Lower leg skin (tissue), 3 donors: ENCODE data around the gene HSD17B2.

Source experiments
- POLR2A ChIP-seq, 2 donors: fragments of 450-650 bp; IDR thresholded peaks; one replicate each; pipeline ENCODE4 v1.6.1; 2016 to 2017; ENCODE audit warnings: antibody characterized with exemption in 2 of 2, mild to moderate bottlenecking in 1 of 2, moderate library complexity in 1 of 2
- TF ChIP-seq, protein P1 (sequence below), 3 donors: fragments of 450-650 bp; IDR thresholded peaks; one replicate each; pipeline ENCODE4 v1.5.1; 2016; ENCODE audit warnings: antibody characterized with exemption in 3 of 3, mild to moderate bottlenecking in 3 of 3, moderate library complexity in 2 of 3

DNA sequence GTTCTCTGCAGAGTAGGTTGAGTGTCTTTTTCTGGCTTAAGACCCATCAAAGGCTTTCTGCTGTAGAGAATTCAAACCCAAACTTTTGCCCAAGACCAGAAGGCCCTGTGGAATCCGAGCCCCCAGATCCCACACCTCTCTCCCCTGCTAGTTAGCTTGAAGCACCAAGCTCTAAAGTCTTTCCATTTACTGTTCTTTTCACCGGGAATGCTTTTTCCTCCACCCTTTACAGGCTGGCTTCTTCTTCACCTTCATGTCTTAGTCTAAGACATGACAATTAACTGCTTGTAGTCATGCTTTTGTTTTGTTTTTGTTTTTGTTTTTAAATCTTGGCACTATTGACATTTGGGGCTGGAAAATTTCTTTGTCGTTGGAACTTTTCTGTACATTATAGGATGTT lies 15.5 kb downstream of the HSD17B2 start:
- TF ChIP-seq, protein P1, sequence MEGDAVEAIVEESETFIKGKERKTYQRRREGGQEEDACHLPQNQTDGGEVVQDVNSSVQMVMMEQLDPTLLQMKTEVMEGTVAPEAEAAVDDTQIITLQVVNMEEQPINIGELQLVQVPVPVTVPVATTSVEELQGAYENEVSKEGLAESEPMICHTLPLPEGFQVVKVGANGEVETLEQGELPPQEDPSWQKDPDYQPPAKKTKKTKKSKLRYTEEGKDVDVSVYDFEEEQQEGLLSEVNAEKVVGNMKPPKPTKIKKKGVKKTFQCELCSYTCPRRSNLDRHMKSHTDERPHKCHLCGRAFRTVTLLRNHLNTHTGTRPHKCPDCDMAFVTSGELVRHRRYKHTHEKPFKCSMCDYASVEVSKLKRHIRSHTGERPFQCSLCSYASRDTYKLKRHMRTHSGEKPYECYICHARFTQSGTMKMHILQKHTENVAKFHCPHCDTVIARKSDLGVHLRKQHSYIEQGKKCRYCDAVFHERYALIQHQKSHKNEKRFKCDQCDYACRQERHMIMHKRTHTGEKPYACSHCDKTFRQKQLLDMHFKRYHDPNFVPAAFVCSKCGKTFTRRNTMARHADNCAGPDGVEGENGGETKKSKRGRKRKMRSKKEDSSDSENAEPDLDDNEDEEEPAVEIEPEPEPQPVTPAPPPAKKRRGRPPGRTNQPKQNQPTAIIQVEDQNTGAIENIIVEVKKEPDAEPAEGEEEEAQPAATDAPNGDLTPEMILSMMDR (IDR thresholded peaks at IDR 0.05), result no peak
- no peak for TF ChIP-seq POLR2A (IDR thresholded peaks at IDR 0.05)
